GM12865 (cell line): ENCODE results near the gene ZBTB2.

Experiments used
- DNase-seq: peaks from one replicate; pipeline ENCODE4 v3.0.0; 2010; ENCODE audit warnings: low read depth
- H3K4me3 ChIP-seq: 2 replicates; pipeline ENCODE4 v1.5.1; 2011; ENCODE audit warnings: mild to moderate bottlenecking, low read depth, low read length, control low read depth
- CTCF ChIP-seq: IDR thresholded peaks from 2 replicates; pipeline ENCODE4 v1.5.1; 2011; ENCODE audit warnings: low read length, control low read depth, low read depth, inconsistent platforms; ENCODE audit not compliant: insufficient read depth; ENCODE audit errors: missing control alignments

The ZBTB2 gene

GRCh38 chr6:151376440-151376839 lies 14.9 kb downstream of the ZBTB2 start:
- DNase-seq: no peak
- H3K4me3 ChIP-seq: no peak overlapping the region
- no peak for TF ChIP-seq CTCF

GRCh38 chr6:151375833-151376232 lies 15.5 kb downstream of the ZBTB2 start:
- DNase-seq: no peak
- H3K4me3 ChIP-seq: no peak overlapping the region
- TF ChIP-seq CTCF: no peak

GRCh38 chr6:151374036-151374683 lies 17.2 kb downstream of the ZBTB2 start:
- DNase-seq: no peak
- no peak for TF ChIP-seq CTCF
- no peak overlapping the region for H3K4me3 ChIP-seq

- TF ChIP-seq CTCF: no peak
- DNase-seq: no peak
- no peak overlapping the region for H3K4me3 ChIP-seq
Measured at GRCh38 chr6:151372164-151372563, 19.2 kb downstream of the ZBTB2 start.

- H3K4me3 ChIP-seq: no peak overlapping the region
- TF ChIP-seq CTCF: no peak
- DNase-seq: no peak
Measured at GRCh38 chr6:151370509-151371078, 20.8 kb downstream of the ZBTB2 start.

GRCh38 chr6:151365233-151365632 lies 26.1 kb downstream of the ZBTB2 start:
- TF ChIP-seq CTCF: no peak
- DNase-seq: no peak
- H3K4me3 ChIP-seq: no peak overlapping the region

GRCh38 chr6:151359486-151359885 lies 31.9 kb downstream of the ZBTB2 start:
- H3K4me3 ChIP-seq: no peak overlapping the region
- TF ChIP-seq CTCF: no peak
- DNase-seq: no peak
